H9 (cell line): ENCODE results near the gene MTARC1. TPM values are rescaled to one million over a fixed set of nuclear protein-coding genes. Genes with fewer than 3 reads are reported as not detected.

ENCODE experiments used
- DNase-seq: peaks from one replicate; pipeline ENCODE4 v3.0.0-alpha.2; 2017
- H2AFZ ChIP-seq: one replicate; pipeline ENCODE4 v1.6.1; 2013; ENCODE audit warnings: mild to moderate bottlenecking, low read length, control low read depth, moderate library complexity
- H2AK5ac ChIP-seq: 2 replicates; pipeline ENCODE4 v1.6.1; 2013; ENCODE audit warnings: low read length, control low read depth, mixed read lengths; ENCODE audit not compliant: insufficient read length
- H2BK120ac ChIP-seq: one replicate; pipeline ENCODE4 v1.6.1; 2013; ENCODE audit warnings: low read depth, mild to moderate bottlenecking, low read length, control low read depth, inconsistent platforms; ENCODE audit not compliant: poor library complexity, severe bottlenecking
- H2BK12ac ChIP-seq: 2 replicates; pipeline ENCODE4 v1.6.1; 2013; ENCODE audit warnings: low read length, control low read depth, mixed read lengths, low read depth; ENCODE audit not compliant: insufficient read length
- H2BK15ac ChIP-seq: 2 replicates; pipeline ENCODE4 v1.6.1; 2013; ENCODE audit warnings: low read depth, low read length, control low read depth
- H2BK20ac ChIP-seq: one replicate; pipeline ENCODE4 v1.6.1; 2013; ENCODE audit warnings: low read depth, mild to moderate bottlenecking, low read length, control low read depth, inconsistent platforms; ENCODE audit not compliant: poor library complexity, severe bottlenecking
- H2BK5ac ChIP-seq: 2 replicates; pipeline ENCODE4 v1.6.1; 2013; ENCODE audit warnings: low read length, control low read depth, mixed read lengths; ENCODE audit not compliant: insufficient read length
- H3K14ac ChIP-seq: 2 replicates; pipeline ENCODE4 v1.6.1; 2013; ENCODE audit warnings: low read length, control low read depth; ENCODE audit not compliant: insufficient read depth
- H3K18ac ChIP-seq: 2 replicates; pipeline ENCODE4 v1.6.1; 2013; ENCODE audit warnings: low read depth, mild to moderate bottlenecking, mixed read lengths, low read length, control low read depth; ENCODE audit not compliant: insufficient read length
- H3K23ac ChIP-seq: 2 replicates; pipeline ENCODE4 v1.6.1; 2013; ENCODE audit warnings: low read length, control low read depth, mixed read lengths, low read depth; ENCODE audit not compliant: insufficient read length
- H3K23me2 ChIP-seq: 2 replicates; pipeline ENCODE4 v1.6.1; 2013; ENCODE audit warnings: low read depth, mild to moderate bottlenecking, mixed read lengths, low read length, control low read depth; ENCODE audit not compliant: insufficient read length, poor library complexity, severe bottlenecking
- H3K27ac ChIP-seq: 2 replicates; pipeline ENCODE4 v1.5.1; 2013; ENCODE audit warnings: low read length, control low read depth, mixed read lengths, low read depth; ENCODE audit not compliant: insufficient read length
- H3K27me3 ChIP-seq: 2 replicates; pipeline ENCODE4 v1.6.1; 2013; ENCODE audit warnings: low read length, control low read depth, inconsistent platforms; ENCODE audit not compliant: insufficient read depth
- H3K4ac ChIP-seq: 2 replicates; pipeline ENCODE4 v1.6.1; 2013; ENCODE audit warnings: low read depth, mild to moderate bottlenecking, control low read depth, inconsistent platforms, low read length, moderate library complexity
- H3K4me1 ChIP-seq: 2 replicates; pipeline ENCODE4 v1.6.1; 2013; ENCODE audit warnings: low read length, control low read depth, inconsistent platforms; ENCODE audit not compliant: insufficient read depth
- H3K4me2 ChIP-seq: 2 replicates; pipeline ENCODE4 v1.6.1; 2013; ENCODE audit warnings: low read length, control low read depth, mixed read lengths; ENCODE audit not compliant: insufficient read length, insufficient read depth
- H3K56ac ChIP-seq: 2 replicates; pipeline ENCODE4 v1.6.1; 2013; ENCODE audit warnings: low read depth, mild to moderate bottlenecking, mixed read lengths, low read length, control low read depth; ENCODE audit not compliant: insufficient read length
- H3K79me1 ChIP-seq: 2 replicates; pipeline ENCODE4 v1.6.1; 2013; ENCODE audit warnings: low read depth, mild to moderate bottlenecking, moderate library complexity, low read length, control low read depth, inconsistent platforms; ENCODE audit not compliant: insufficient read depth, poor library complexity, severe bottlenecking
- H3K79me2 ChIP-seq: 2 replicates; pipeline ENCODE4 v1.6.1; 2013; ENCODE audit warnings: low read length, control low read depth, inconsistent platforms; ENCODE audit not compliant: insufficient read depth
- H3K9ac ChIP-seq: 2 replicates; pipeline ENCODE4 v1.6.1; 2013; ENCODE audit warnings: low read length, control low read depth, mixed read lengths; ENCODE audit not compliant: insufficient read length; ENCODE audit errors: extremely low read depth
- H3K9me3 ChIP-seq: one replicate; pipeline ENCODE4 v1.6.1; 2013; ENCODE audit warnings: low read depth, low read length, inconsistent platforms; ENCODE audit not compliant: control insufficient read depth
- H3T11ph ChIP-seq: one replicate; pipeline ENCODE4 v1.6.1; 2013; ENCODE audit warnings: mild to moderate bottlenecking, low read length, control low read depth, inconsistent platforms
- H4K20me1 ChIP-seq: one replicate; pipeline ENCODE4 v1.6.1; 2013; ENCODE audit not compliant: control insufficient read depth, insufficient read length, insufficient read depth
- H4K5ac ChIP-seq: 2 replicates; pipeline ENCODE4 v1.6.1; 2013; ENCODE audit warnings: low read depth, mild to moderate bottlenecking, mixed read lengths, low read length, control low read depth; ENCODE audit not compliant: insufficient read length
- H4K8ac ChIP-seq: replicated peaks from 2 replicates; pipeline ENCODE4 v1.6.1; 2013; ENCODE audit warnings: low read length, control low read depth, mixed read lengths, low read depth; ENCODE audit not compliant: insufficient read length
- H4K91ac ChIP-seq: 2 replicates; pipeline ENCODE4 v1.6.1; 2013; ENCODE audit warnings: low read depth, mild to moderate bottlenecking, moderate library complexity, mixed read lengths, low read length, control low read depth; ENCODE audit not compliant: insufficient read length
- H3K27ac Mint-ChIP-seq, 3 experiments: 2 replicates in 2 of 3; 3 replicates in 1 of 3; pipeline ENCODE4 v1.8.0; 2020 to 2021; ENCODE audit warnings: mixed read lengths in 3 of 3, mild to moderate bottlenecking in 1 of 3, moderate library complexity in 1 of 3
- H3K27me3 Mint-ChIP-seq: 2 replicates; pipeline ENCODE4 v1.8.0; 2021; ENCODE audit warnings: low read depth, mild to moderate bottlenecking, moderate library complexity, mixed read lengths
- H3K36me3 Mint-ChIP-seq, 3 experiments: 2 replicates in 2 of 3; 3 replicates in 1 of 3; pipeline ENCODE4 v1.8.0; 2020 to 2021; ENCODE audit warnings: low read depth in 3 of 3, mixed read lengths in 3 of 3; ENCODE audit not compliant: insufficient read depth in 1 of 3
- H3K4me1 Mint-ChIP-seq, 2 experiments: 2 replicates each; pipeline ENCODE4 v1.8.0; 2020; ENCODE audit warnings: mixed read lengths in 2 of 2
- H3K4me3 Mint-ChIP-seq, 2 experiments: 2 replicates in 1 of 2; 3 replicates in 1 of 2; pipeline ENCODE4 v1.8.0; 2020 to 2021; ENCODE audit warnings: mild to moderate bottlenecking in 2 of 2, mixed read lengths in 2 of 2, moderate library complexity in 1 of 2
- H3K9me3 Mint-ChIP-seq, 2 experiments: 2 replicates in 1 of 2; 3 replicates in 1 of 2; pipeline ENCODE4 v1.8.0; 2020; ENCODE audit warnings: mild to moderate bottlenecking in 2 of 2, mixed read lengths in 2 of 2, moderate library complexity in 1 of 2
- CTCF ChIP-seq: fragments of 200-600 bp; sonication (generic); conservative IDR thresholded peaks from 3 replicates; pipeline ENCODE4 v1.8.0; 2021; ENCODE audit warnings: antibody characterized with exemption, mild to moderate bottlenecking
- WGBS: extraction: QIAGEN DNeasy Blood & Tissue Kit; methylation state at CpG from one replicate; pipeline ENCODE4 v1.1.7; 2013; ENCODE audit warnings: missing lambda C conversion rate, low lambda C conversion rate, mixed read lengths; ENCODE audit not compliant: insufficient read length; ENCODE audit errors: extremely low coverage; 5-methylcytosine and 5-hydroxymethylcytosine counted together
- total RNA-seq: library from RNA; stranded (reverse); gene quantifications from 2 replicates; pipeline ENCODE4 v1.2.1, GENCODE V29; 2021

Gene MTARC1
- total RNA-seq, 1 experiment from 2014 or later: 33.7 TPM

DNA sequence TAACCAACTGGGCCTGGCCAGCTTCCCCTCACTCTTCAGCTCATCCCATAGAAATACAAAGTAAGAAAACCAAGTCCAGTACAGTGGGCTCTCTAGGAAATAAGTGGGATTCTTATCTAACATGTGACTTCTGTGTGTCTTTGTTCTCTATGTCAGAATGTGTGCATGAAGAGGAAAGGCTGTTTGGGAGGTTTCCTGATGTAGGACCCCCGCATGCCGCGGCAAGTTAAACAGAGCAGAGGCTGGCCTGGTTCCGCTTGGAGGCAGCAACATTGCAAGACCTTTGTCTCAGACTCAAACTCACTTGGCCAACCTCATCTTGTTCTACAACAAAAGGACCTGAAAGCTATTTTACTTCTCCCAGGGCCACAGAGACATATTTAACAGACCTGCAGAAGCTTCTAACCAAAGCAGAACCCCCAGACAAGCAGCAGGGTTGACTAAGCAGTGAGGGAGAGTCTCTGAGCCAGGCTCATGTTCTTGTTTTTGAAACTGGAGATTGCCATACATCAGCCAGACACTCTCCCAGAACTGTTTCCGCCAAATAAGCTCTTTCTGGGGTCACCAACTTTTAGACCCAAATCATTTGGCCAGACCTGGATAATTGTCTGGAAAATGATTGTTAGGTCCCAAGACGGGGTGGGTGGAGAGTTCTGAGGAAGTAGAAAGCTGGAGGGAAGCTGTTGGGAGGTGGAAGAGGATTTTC, 32.3 kb upstream of the MTARC1 start:
- no peaks in the 10 kb centered on the region for H4K20me1 ChIP-seq

More for the DNA sequence above, 32.3 kb upstream of the MTARC1 start:
- H2BK20ac ChIP-seq: no peak overlapping the region
- Mint-ChIP-seq H3K9me3 (no peaks in the 10 kb centered on the region), H3K27me3 (peaks cover 17% of the 10 kb centered on the region), H3K4me3 (no peak overlapping the region), H3K4me1 (peaks cover 17 to 20% of the 10 kb centered on the region in 2 experiments), H3K36me3 (peaks cover 5 to 22% (median 15%) of the 10 kb centered on the region in 3 experiments; a peak in 6 of 7 replicates), H3K27ac (no peak overlapping the region; a peak in 1 of 7 replicates)
- no peak overlapping the region for H2BK15ac ChIP-seq
- H3K23me2 ChIP-seq: no peaks in the 10 kb centered on the region
- no peak overlapping the region for H3K4ac ChIP-seq
- H3K4me2 ChIP-seq: no peak overlapping the region
- H4K91ac ChIP-seq: no peak overlapping the region
- H4K8ac ChIP-seq: no peak overlapping the region
- no peak overlapping the region for H2AK5ac ChIP-seq
- H2BK120ac ChIP-seq: no peak overlapping the region
- no peak overlapping the region for H4K5ac ChIP-seq
- TF ChIP-seq CTCF: no peak
- no peak overlapping the region for H2BK12ac ChIP-seq
- H3K56ac ChIP-seq: no peak overlapping the region
- no CpG with 5 or more reads among the region's 6 CpGs for WGBS
- H3K14ac ChIP-seq: no peak overlapping the region
- DNase-seq: no peak
- no peak overlapping the region for H3T11ph ChIP-seq
- no peak overlapping the region for H3K27ac ChIP-seq
- H3K9ac ChIP-seq: no peak overlapping the region
- peaks cover 5% of the 10 kb centered on the region; the same call in 1 of the 2 replicates for H3K27me3 ChIP-seq
- no peak overlapping the region for H3K23ac ChIP-seq
- no peaks in the 10 kb centered on the region for H3K9me3 ChIP-seq
- no peak overlapping the region for H2AFZ ChIP-seq
- H3K4me1 ChIP-seq: no peaks in the 10 kb centered on the region; the same call in 1 of the 2 replicates
- H2BK5ac ChIP-seq: no peak overlapping the region
- H3K79me1 ChIP-seq: no peaks in the 10 kb centered on the region
- H3K79me2 ChIP-seq: no peaks in the 10 kb centered on the region
- H3K18ac ChIP-seq: no peak overlapping the region
